G401 (cell line): ENCODE data around the gene LRBA. TPM values are rescaled to one million over a fixed set of nuclear protein-coding genes. Genes with fewer than 3 reads are reported as not detected.

Experiments used
- DNase-seq: peaks from one replicate; pipeline ENCODE4 v3.0.0-alpha.2; 2015; ENCODE audit warnings: low spot score
- in situ Hi-C: cut with HindIII; loops from 2 replicates; pipeline ENCODE4 v1.10.0; 2016; ENCODE audit warnings: low sequenced_read_pairs, mixed read lengths
- total RNA-seq: library from RNA; depleted of rRNA; stranded (reverse); fragments of >200 nt; shearing (Covaris generic); gene quantifications from 2 replicates; pipeline ENCODE4 v1.2.3, GENCODE V29; 2014

LRBA gene
- total RNA-seq, 1 experiment from 2014 or later = 71.7 TPM

- in situ Hi-C loops = no loop called here
- no peak for DNase-seq
Observed at GRCh38 chr4:150261571-150261970, 753.5 kb downstream of the LRBA start.

GRCh38 chr4:150259861-150260567, 755.1 kb downstream of the LRBA start:
- in situ Hi-C loops = no loop called here
- no peak for DNase-seq

DNA sequence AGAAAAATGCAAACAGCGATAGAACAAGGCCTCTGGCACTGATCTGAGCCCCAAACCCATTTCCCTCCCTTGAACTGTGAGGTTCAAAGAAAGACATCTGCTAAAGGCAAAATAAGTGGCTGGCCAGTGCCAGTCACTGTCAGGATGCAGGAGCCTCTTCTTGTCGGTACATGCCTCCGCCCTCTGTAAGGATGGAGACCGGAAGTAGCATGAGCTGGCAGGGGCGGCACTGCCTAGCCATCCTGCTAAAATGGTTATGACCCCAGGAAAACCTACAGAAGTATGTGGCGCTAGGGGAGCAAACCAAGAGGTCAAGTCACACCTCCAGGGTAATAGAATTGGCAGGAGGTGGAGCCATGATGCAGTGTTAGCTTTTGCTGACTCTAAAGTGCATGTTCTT, 756.5 kb downstream of the LRBA start:
- no peak for DNase-seq
- in situ Hi-C loops = no loop called here

GRCh38 chr4:150256841-150257730, 758.0 kb downstream of the LRBA start:
- no peak for DNase-seq
- in situ Hi-C loops = no loop called here

DNA sequence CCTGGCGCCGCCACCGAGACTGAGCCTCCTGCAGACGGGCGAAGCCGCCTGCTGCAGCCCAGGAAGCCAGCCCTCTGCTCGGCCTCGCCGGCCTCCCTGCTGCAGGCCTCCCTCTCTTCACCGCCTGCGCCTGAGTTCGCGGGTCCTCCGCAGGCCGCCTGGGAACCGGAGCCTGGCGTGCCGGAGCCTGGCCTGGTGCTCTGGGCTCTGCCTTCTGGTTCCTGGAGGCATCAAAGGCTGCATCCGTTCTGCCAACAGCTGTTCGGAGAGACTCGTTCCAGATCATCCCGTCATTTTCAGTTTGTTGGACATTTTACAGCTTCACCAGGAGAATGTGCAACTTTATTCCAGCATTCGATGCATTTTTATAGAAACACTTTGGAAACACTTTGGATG, 758.9 kb downstream of the LRBA start:
- DNase-seq = no peak

DNA sequence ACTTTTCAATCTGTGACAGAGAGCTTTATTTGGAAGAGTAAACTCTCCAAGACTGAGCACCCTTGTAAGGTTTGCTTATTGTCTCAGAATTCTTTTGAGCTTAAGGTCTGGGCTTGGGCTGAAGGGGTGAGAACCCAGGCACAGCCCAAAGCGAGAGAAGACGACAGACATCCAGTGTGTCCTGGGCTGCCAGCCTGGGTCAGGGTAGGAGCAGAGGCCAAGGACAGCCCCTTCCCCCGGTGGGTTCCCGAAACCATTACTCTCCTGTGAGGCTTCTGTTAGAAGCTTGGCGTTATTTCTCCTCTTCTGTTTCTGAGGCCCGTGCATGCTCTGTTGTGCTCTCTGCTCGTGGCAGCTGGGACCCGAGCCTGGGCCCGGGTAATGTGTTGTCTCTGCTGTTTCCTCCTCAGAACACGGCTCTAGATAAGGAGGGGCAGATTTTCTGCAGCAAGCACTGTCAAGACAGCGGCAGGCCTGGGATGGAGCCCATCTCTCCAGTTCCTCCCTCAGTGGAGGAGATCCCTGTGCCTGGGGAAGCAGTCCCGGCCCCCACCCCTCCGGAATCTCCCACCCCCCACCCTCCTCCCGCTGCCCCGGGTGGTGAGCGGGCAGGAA, 759.4 kb downstream of the LRBA start:
- no peak for DNase-seq
- in situ Hi-C loops = no loop called here

More for the DNA sequence above, 758.9 kb downstream of the LRBA start:
- in situ Hi-C loops = no loop called here

- in situ Hi-C loops = no loop called here
- DNase-seq = no peak
Observed at GRCh38 chr4:150253965-150254630, 761.0 kb downstream of the LRBA start.

GRCh38 chr4:150253416-150253815, 761.7 kb downstream of the LRBA start:
- in situ Hi-C loops = no loop called here
- DNase-seq = no peak

DNA sequence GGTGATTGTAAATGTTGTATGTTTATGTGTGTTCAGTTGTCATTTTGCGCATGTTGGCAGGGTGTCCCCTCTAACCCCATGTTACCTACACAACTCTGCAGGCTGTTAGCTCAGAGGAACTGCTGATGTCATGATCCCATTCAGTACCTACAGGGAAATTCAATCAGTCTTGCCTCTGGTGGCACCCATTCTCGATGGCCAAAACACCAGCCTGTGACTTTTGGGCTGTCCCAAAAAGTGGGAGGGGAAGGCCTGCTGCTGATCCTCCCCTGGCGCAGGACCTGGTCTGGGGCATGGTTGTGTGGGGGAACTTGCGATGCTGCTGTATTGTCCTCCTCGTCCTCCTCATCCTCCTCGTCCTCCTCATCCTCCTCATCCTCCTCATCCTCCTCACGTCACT, 762.3 kb downstream of the LRBA start:
- in situ Hi-C loops = no loop called here
- DNase-seq = no peak

DNA sequence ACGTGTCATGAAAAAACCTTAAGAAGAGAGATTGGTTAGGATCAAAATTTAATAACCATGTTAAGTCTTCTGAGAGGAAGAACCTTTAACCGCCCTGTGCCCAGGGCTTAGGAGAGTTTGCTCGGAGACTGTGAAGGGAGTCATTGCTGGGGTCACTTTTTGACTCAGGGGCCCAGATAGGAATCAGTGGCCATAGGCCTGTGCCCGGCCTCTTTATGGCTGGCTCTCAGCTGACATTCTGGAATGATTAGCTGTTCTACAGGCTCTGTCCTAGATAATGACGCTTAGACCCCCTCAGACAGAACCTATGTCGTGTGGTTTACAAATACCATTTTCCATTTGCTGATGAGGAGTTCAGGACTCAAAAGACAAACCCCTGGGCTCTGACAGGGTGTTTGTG, 762.8 kb downstream of the LRBA start:
- no peak for DNase-seq
- in situ Hi-C loops = no loop called here

DNA sequence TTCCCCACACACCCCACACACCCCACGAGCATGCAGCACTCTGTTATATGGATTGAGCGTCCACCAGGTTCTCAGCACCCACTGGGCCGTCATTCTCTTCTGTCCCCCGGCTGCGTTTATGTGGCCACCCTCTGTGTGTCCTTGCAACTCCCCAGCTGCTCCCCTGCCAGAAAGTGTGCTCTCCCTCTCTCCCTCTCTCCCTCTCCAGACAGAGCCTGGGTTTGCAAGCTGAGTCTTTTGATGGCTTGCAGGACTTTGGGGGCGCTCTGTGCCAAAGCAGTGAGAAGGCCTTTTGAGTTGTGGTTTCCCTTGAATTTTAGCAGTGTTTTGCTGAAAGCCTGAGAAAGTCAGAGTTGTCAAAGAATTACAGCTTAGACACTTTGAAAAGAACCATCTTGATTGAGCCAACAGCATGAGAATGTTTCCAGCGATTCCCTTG, 763.3 kb downstream of the LRBA start:
- in situ Hi-C loops = no loop called here
- peak; percentile 48 for DNase-seq

- no peak for DNase-seq
- in situ Hi-C loops = no loop called here
Observed at GRCh38 chr4:150250998-150251651, 764.0 kb downstream of the LRBA start.

DNA sequence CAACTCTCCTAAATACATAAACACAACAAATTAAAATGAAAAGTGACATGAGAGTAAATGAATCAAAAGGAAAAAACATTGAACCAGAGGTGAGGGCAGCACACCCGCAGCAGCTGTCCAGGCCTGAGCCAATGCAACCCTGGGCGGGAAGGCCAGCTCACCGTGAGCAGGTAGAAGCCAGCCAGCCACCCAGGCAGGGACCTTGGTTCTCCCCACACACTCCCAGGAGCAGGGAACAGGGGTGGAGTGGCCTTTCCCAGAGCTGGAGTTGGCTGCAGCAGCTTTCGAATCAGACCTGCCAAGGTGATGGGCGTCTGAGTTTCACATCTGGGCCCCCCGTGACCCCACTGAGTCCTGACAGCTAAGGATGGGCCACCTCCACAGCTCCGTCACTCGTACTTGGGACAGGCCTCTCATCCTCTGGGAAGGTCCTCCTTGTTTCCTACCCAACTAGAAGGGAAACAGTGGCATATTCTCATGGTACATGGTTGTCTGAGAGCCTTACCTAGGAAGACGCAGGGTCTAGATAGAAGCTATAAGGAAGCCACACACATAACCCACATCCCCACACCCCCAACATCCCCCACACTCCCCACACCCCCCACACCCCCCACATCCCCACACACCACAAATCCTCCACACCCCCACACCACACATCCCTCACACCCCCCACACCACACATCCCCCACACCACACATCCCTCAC, 764.6 kb downstream of the LRBA start:
- DNase-seq = no peak
- in situ Hi-C loops = no loop called here

- no peak for DNase-seq
- in situ Hi-C loops = no loop called here
Observed at GRCh38 chr4:150248181-150248580, 766.9 kb downstream of the LRBA start.

- no peak for DNase-seq
- in situ Hi-C loops = no loop called here
Observed at GRCh38 chr4:150247184-150247583, 767.9 kb downstream of the LRBA start.

DNA sequence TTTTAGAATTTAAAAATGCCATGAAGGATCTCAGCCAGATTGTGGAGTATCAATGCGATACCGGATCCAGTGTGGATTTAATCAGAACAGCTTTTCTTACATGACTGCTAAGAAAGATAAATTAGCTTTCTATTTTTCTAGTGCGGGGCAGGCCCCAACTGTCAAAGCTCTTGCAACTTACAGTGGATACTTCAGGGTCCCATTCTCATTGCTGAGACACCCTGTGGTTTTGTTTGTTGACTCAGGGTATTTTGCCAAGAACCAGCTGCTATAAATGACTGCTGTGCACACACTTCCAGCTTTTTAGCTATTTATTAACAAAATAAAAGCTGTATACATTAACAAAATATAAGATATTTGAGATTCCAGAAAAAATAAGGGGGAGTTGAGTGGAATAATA, 770.5 kb downstream of the LRBA start:
- in situ Hi-C loops = no loop called here
- no peak for DNase-seq

- DNase-seq = no peak
- in situ Hi-C loops = no loop called here
Observed at GRCh38 chr4:150243932-150244331, 771.2 kb downstream of the LRBA start.

DNA sequence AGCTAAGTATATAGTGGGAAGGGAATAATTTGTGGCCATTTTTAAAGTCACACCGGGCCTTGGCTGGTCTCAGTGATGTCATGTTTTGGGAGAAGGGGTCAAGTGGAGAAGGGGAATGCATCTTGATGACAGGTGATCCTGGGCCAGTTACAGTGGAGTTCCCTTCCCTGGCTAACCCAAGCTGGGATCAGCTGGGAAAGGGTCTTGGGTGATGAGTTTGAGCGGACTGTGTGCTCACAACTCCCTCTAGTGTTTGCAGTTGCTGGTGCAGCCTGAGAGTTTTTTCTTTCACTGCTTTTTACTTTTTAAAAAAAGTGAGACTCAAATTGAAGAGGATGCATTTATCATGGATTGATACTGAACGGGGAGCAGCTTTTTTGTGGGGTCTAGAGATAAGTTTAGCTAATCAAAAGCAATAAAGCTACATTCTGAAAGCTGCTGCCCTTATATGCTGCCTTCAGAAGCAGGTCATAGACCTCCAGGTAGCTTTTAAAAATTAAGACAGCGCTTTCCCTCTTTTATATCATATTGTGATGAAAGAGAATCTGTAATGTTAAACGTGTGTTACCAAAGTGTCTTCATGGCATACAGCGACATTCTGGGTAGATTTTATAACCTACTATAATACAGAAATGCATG, 772.1 kb downstream of the LRBA start:
- in situ Hi-C loops = no loop called here
- DNase-seq = peak; percentile 52
